Right cardiac atrium (tissue), 5 donors: ENCODE data around the gene ABCG2. TPM values are rescaled to one million over a fixed set of nuclear protein-coding genes. Genes with fewer than 3 reads are reported as not detected.

Source experiments
- ATAC-seq, 2 donors: fragments of 200-7000 bp; cut with Tn5 transposase; one replicate each; pipeline versions ENCODE4 v1.8.0 to v1.9.1; 2020; ENCODE audit warnings: moderate library complexity in 2 of 2, mild to moderate bottlenecking in 1 of 2
- DNase-seq, 3 donors: peaks; one replicate each; pipeline ENCODE4 v3.0.0-alpha.2; 2020
- H3K27ac ChIP-seq: one replicate; pipeline ENCODE4 v1.5.1; 2013; ENCODE audit warnings: mild to moderate bottlenecking, low read length, control low read depth, moderate library complexity
- H3K27me3 ChIP-seq: one replicate; pipeline ENCODE4 v1.6.1; 2013; ENCODE audit not compliant: control insufficient read depth, insufficient read depth
- H3K4me1 ChIP-seq: one replicate; pipeline ENCODE4 v1.6.1; 2013; ENCODE audit warnings: low read length; ENCODE audit not compliant: control insufficient read depth, insufficient read depth
- H3K4me3 ChIP-seq: one replicate; pipeline ENCODE4 v1.5.1; 2013; ENCODE audit warnings: low read length, control low read depth
- H3K9me3 ChIP-seq: one replicate; pipeline ENCODE4 v1.6.1; 2013; ENCODE audit warnings: low read length; ENCODE audit not compliant: control insufficient read depth
- WGBS: extraction: QIAGEN DNeasy Blood & Tissue Kit; methylation state at CpG from one replicate; pipeline ENCODE4 v1.1.7; 2013; 5-methylcytosine and 5-hydroxymethylcytosine counted together
- intact Hi-C, 4 donors: fragments of 100-400 bp; cut with DNase I; formaldehyde crosslinking; loops; one replicate each; pipeline versions ENCODE4 v1.11.0 to v1.14.0; 2022 to 2023
- long read RNA-seq, 4 donors: library from polyadenylated mRNA; unstranded; transcript quantifications; one replicate each; pipeline ENCODE4 v2.0.0, GENCODE V29; 2020 to 2021
- polyA plus RNA-seq: library from polyadenylated mRNA; stranded (reverse); fragments of 200-250 nt; gene quantifications from one replicate; pipeline ENCODE4 v1.2.3, GENCODE V29; 2013
- total RNA-seq, 4 donors: library from RNA; stranded (reverse); fragmentation: NEBNext Ultra II Directional; extraction: Animal tissue kit (Norgen Biotek cat#: 25700); gene quantifications; one replicate each; pipeline ENCODE4 v1.2.1, GENCODE V29; 2021
- donor health status: healthy with polysubstance abuse.
- donor health status: DM: no; HTN: yes; CAD: no.
- donor health status: DM: no; HTN: no; CAD: no.
- donor health status: DM: no; HTN: yes; CAD: no; lungs with severe emphysema.
- donor health status: DM: yes; HTN: yes; CAD: no.

ABCG2 gene
- total RNA-seq (1 to 10 TPM; 1.6 to 4.0 (median 2.1) TPM), polyA plus RNA-seq (0.97 TPM)
- long read RNA-seq, donor 1, partial matches to known transcripts = 1 of 4 reads
- long read RNA-seq, donor 1, other reads (novel, unspliced or antisense) = 3 of 4 reads
- long read RNA-seq, donor 2, partial matches to known transcripts = 0 of 4 reads
- long read RNA-seq, donor 2, other reads (novel, unspliced or antisense) = 4 of 4 reads
- long read RNA-seq, donor 3, partial matches to known transcripts = 0 of 10 reads
- long read RNA-seq, donor 3, other reads (novel, unspliced or antisense) = 10 of 10 reads
- long read RNA-seq, donor 4, partial matches to known transcripts = 0 of 3 reads
- long read RNA-seq, donor 4, other reads (novel, unspliced or antisense) = 3 of 3 reads

GRCh38 chr4:88158489-88159228, at the start of gene ABCG2:
Gene ABCG2, minus strand, starts transcription at chr4:88158639. Its CDS starts 18,644 bp downstream, at chr4:88139995.
- no peaks in the 10 kb centered on the region for H3K4me1 ChIP-seq
- H3K27me3 ChIP-seq = no peaks in the 10 kb centered on the region
- intact Hi-C loops = no loop called here
- peak within 1 kb of the TSS; percentile 39 for H3K4me3 ChIP-seq
- ATAC-seq (peak; percentile 76 to 85), DNase-seq (peak; percentile 22 to 63 (median 62))
- under 1% methylated on average over 70 of the region's 70 CpGs for WGBS
- no peak within 1 kb of the TSS for H3K27ac ChIP-seq
- H3K9me3 ChIP-seq = no peaks in the 10 kb centered on the region

DNA sequence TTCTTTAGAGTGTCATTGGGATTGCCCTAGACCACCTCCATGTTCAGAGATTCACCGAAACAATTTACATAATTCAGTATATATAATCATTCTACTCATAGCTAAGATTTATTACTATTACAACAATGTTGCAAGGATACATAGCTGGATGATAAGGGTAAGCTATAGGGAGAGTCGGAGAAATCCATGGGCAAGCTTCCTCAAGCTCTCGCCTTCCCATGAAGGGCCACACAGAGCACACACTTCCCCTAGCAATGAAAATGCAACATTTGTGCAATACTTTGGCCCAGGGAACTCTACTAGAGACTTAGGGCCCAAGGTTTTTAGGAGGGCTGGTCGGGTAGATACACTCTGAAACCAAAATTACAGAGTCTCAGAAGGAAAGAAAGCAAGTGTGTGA, 49.7 kb upstream of the ABCG2 start:
- H3K27ac ChIP-seq = no peak overlapping the region
- H3K27me3 ChIP-seq = no peaks in the 10 kb centered on the region
- no peaks in the 10 kb centered on the region for H3K9me3 ChIP-seq
- 71% methylated on average over 4 of the region's 4 CpGs for WGBS
- H3K4me1 ChIP-seq = no peaks in the 10 kb centered on the region
- intact Hi-C loops = loop anchor here (5.0 to 10.0 kb wide), 5 partner anchors 171 to 943 kb away; no protein-coding TSS in a partner anchor
- ATAC-seq (no peak), DNase-seq (no peak)
- no peak overlapping the region for H3K4me3 ChIP-seq

GRCh38 chr4:88207171-88207570, 48.7 kb upstream of the ABCG2 start:
- Histone ChIP-seq H3K4me3 (no peak overlapping the region), H3K9me3 (no peaks in the 10 kb centered on the region), H3K27me3 (no peaks in the 10 kb centered on the region), H3K27ac (no peak overlapping the region), H3K4me1 (no peaks in the 10 kb centered on the region)
- ATAC-seq = no peak
- 79% methylated on average over 4 of the region's 4 CpGs for WGBS
- no peak for DNase-seq
- intact Hi-C loops = loop anchor here (5.0 to 10.0 kb wide), 5 partner anchors 170 to 942 kb away; no protein-coding TSS in a partner anchor

DNA sequence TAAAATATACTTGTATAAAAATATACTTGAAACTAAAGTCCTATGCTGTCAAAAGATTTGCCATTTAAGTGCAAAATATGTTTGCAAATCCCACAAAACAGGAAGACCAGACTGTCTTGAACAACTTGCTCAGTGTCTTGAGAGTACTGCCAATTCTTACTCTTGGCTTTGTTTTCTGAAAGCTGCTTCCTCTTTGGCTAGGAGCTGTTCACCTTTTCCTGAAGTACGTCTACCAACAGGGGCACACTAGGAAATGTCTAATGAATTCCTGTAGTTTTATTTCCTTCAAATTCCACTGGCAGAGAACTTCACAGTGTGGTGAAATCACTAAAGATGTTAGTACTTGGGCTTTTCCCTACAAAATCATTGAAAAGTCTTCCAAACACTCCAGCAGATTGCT, 46.4 kb upstream of the ABCG2 start:
- H3K27me3 ChIP-seq = no peaks in the 10 kb centered on the region
- ATAC-seq = peak; percentile 32 to 36
- no peak for DNase-seq
- no peak overlapping the region for H3K27ac ChIP-seq
- H3K4me3 ChIP-seq = no peak overlapping the region
- intact Hi-C loops = loop anchor here (5.0 to 10.0 kb wide), 5 partner anchors 168 to 940 kb away; no protein-coding TSS in a partner anchor
- H3K9me3 ChIP-seq = no peaks in the 10 kb centered on the region
- H3K4me1 ChIP-seq = no peaks in the 10 kb centered on the region
- 28% methylated on average over 1 of the region's 1 CpG for WGBS

DNA sequence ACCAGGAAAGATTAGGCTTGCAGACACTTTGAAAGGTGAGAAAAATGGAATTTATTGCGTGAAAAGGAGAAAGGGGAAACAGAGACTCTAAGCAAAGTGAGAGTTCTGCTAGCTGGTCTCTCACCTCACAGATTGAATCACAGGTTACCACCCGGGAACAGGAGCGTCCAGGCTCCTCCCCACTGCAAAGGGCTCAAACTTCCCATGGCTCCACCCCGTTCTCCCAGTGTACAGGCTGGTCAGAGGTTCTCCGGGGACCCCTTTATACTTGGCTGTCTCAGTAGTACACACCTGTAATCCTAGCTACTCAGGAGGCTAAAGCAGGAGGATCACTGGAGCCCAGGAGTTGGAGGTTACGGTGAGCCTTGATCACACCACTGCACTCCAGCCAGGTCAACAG, 44.0 kb upstream of the ABCG2 start:
- intact Hi-C loops = loop anchor here in 3 of 4 donors (10.0 kb wide), 3 partner anchors 168 to 938 kb away; no protein-coding TSS in a partner anchor
- DNase-seq (no peak), ATAC-seq (no peak)
- WGBS = 86% methylated on average over 6 of the region's 6 CpGs
- Histone ChIP-seq H3K4me1 (no peaks in the 10 kb centered on the region), H3K27me3 (no peaks in the 10 kb centered on the region), H3K27ac (no peak overlapping the region), H3K4me3 (no peak overlapping the region), H3K9me3 (no peaks in the 10 kb centered on the region)

DNA sequence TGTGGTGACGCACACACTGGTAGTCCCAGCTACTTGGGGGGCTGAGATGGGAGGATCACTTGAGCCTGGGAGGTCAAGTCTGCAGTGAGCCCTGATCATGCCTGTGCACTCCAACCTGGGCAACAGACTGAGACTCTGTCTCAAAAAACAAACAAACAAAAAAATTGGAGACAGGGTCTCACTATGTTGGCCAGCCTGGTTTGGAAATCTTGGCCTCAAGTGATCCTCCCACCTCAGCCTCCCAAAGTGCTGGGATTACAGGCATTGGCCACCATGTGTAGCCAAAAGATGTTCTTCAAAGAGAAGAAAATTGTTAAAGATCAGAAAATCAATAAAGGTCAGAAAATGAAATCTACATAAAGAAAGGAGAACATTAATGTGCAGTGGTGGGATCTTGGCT, 41.7 kb upstream of the ABCG2 start:
- DNase-seq (no peak), ATAC-seq (no peak)
- Histone ChIP-seq H3K4me1 (no peaks in the 10 kb centered on the region), H3K4me3 (no peak overlapping the region), H3K27me3 (no peaks in the 10 kb centered on the region), H3K27ac (no peak overlapping the region), H3K9me3 (no peaks in the 10 kb centered on the region)
- intact Hi-C loops = loop anchor here in 3 of 4 donors (10.0 kb wide), 3 partner anchors 165 to 935 kb away; no protein-coding TSS in a partner anchor
- 100% methylated on average over 1 of the region's 1 CpG for WGBS

DNA sequence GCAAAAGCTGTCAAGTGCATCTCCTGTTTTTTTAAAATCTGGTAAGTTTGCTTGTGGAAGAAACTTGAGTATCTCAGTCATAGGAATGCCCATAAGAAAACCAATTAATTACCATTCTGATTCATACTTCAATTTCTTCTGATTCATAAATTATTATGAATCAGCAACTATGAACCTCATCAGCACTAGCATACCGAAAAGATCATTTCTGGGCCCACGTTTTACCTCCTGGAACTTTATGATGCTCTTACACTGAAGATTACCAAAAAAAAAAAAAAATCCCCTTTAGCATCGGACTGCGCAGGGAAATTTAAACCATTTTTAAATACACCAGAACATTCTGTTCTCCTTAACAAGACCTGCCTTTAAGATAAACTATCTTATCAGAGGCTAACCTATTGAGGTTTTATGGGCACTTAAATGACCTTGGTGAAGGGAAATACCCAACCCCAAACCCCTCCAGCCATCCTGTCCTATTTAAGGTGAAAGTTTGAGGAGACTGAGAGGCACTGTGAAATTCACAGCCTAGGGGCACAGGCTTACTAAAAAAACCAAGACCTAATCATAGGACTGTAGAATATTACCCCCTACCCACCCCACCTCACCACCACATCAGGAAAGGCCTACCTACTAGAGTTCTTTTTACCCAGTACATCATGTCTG, 38.2 kb upstream of the ABCG2 start:
- H3K27ac ChIP-seq = no peak overlapping the region
- no peak overlapping the region for H3K4me3 ChIP-seq
- ATAC-seq = no peak
- intact Hi-C loops = no loop called here
- no peaks in the 10 kb centered on the region for H3K27me3 ChIP-seq
- H3K9me3 ChIP-seq = no peaks in the 10 kb centered on the region
- WGBS = 94% methylated on average over 4 of the region's 4 CpGs
- H3K4me1 ChIP-seq = no peaks in the 10 kb centered on the region
- DNase-seq = no peak

DNA sequence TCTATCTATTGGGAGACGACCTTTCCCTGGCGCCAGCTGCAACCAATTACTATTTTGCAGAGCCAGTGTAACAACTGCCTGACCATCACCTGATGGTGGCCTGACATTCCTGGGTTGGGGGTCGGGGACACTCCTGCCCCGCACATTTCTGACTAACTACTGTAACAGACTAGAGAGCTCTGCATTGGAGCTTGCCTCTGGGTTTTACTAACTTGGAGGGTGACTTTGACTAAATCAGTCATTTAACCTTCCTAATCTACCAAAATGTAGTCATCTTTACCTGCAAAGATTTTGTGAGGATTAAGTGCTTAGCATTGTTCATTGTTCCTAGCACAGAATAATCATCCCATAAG, 37.5 kb upstream of the ABCG2 start:
- 79% methylated on average over 4 of the region's 4 CpGs for WGBS
- Histone ChIP-seq H3K4me3 (no peak overlapping the region), H3K27ac (no peak overlapping the region), H3K4me1 (no peaks in the 10 kb centered on the region), H3K9me3 (no peaks in the 10 kb centered on the region), H3K27me3 (no peaks in the 10 kb centered on the region)
- intact Hi-C loops = no loop called here
- DNase-seq = no peak
- no peak for ATAC-seq

DNA sequence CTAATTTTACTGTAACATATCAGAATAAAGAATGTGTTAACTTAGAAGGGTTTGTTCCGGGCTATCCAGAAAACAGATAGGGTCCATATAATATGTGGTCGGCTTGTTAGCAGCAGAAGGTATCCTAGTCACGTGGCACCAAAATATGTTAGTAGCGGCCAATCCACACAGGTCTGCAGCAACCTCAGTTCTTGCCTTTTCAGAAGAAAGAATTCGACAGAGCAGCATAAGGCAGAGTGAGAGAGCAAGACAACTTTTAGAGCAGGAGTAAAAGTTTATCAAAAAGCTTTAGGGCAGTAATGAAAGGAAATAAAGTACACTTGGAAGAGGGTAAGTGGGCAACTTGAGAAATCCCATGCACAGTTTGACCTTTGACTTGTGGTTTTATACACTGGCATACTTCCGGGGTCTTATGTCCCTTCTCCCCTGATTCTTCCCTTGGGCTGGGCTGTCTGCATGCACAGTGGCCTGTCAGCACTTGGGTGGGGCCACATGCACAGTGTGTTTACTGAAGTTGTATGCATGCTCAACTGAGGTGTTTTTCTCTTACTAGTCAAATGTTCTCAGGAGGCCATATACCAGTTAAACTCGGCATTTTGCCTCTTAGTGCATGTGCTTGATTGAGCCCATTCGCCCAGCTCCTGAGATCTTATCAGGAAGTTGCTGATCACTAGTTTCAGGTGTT, 37.0 kb upstream of the ABCG2 start:
- ATAC-seq = no peak
- no peak for DNase-seq
- WGBS = 87% methylated on average over 8 of the region's 8 CpGs
- H3K4me3 ChIP-seq = no peak overlapping the region
- intact Hi-C loops = no loop called here
- H3K4me1 ChIP-seq = no peaks in the 10 kb centered on the region
- H3K27me3 ChIP-seq = no peaks in the 10 kb centered on the region
- H3K9me3 ChIP-seq = no peaks in the 10 kb centered on the region
- H3K27ac ChIP-seq = no peak overlapping the region

DNA sequence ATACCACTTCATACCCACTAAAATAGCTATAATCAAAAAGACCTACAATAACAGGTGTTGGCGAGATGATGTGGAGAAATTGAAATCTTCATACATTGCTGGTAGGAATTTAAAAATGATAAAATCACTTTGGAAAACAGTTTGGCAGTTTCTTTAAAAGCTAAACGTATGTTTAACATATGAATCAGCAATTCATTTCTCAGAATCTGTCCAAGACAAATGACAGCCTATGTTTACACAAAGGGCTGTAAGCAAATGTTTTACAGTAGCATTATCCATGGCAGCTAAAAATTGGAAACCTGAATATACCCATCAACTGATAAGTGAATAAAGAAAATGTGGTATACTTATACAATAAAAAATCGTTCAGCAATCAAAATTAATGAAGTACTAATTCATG, 33.0 kb upstream of the ABCG2 start:
- Histone ChIP-seq H3K4me3 (no peak overlapping the region), H3K27me3 (no peaks in the 10 kb centered on the region), H3K27ac (no peak overlapping the region), H3K4me1 (no peaks in the 10 kb centered on the region), H3K9me3 (no peaks in the 10 kb centered on the region)
- no peak for ATAC-seq
- intact Hi-C loops = no loop called here
- WGBS = 84% methylated on average over 3 of the region's 3 CpGs
- no peak for DNase-seq
